OCI-LY7 (cell line): Measurements from ENCODE around the gene MSRB1.

Experiments
- EZH2phosphoT487 ChIP-seq: fragments of 200-600 bp; sonication (generic); IDR thresholded peaks from 2 replicates; pipeline ENCODE4 v1.6.1; 2018; ENCODE audit warnings: low read depth, borderline replicate concordance, mild to moderate bottlenecking, mixed run types, antibody characterized with exemption, low read length, moderate library complexity, mixed read lengths
- TF ChIP-seq, protein P1 (sequence below): fragments of 200-600 bp; sonication (generic); conservative IDR thresholded peaks from 2 replicates; pipeline ENCODE4 v1.5.1; 2014; ENCODE audit warnings: mild to moderate bottlenecking, antibody characterized with exemption, low read length, moderate library complexity, mixed read lengths

- TF ChIP-seq, protein P1, sequence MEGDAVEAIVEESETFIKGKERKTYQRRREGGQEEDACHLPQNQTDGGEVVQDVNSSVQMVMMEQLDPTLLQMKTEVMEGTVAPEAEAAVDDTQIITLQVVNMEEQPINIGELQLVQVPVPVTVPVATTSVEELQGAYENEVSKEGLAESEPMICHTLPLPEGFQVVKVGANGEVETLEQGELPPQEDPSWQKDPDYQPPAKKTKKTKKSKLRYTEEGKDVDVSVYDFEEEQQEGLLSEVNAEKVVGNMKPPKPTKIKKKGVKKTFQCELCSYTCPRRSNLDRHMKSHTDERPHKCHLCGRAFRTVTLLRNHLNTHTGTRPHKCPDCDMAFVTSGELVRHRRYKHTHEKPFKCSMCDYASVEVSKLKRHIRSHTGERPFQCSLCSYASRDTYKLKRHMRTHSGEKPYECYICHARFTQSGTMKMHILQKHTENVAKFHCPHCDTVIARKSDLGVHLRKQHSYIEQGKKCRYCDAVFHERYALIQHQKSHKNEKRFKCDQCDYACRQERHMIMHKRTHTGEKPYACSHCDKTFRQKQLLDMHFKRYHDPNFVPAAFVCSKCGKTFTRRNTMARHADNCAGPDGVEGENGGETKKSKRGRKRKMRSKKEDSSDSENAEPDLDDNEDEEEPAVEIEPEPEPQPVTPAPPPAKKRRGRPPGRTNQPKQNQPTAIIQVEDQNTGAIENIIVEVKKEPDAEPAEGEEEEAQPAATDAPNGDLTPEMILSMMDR: no peak
- TF ChIP-seq EZH2phosphoT487: no peak
Observed at GRCh38 chr16:1974157-1975070, 31.4 kb upstream of the MSRB1 start.
